Skeletal muscle satellite cell (primary cell): ENCODE results near the gene ZMYM1.

ENCODE experiments used
- H3K27me3 ChIP-seq: 2 replicates; pipeline ENCODE4 v1.7.0; 2013; ENCODE audit warnings: low read length; ENCODE audit not compliant: control insufficient read depth, insufficient read depth
- H3K36me3 ChIP-seq: 2 replicates; pipeline ENCODE4 v1.7.0; 2013; ENCODE audit warnings: mild to moderate bottlenecking, control low read depth, low read length; ENCODE audit not compliant: insufficient read depth
- H3K4me1 ChIP-seq: 2 replicates; pipeline ENCODE4 v1.7.0; 2013; ENCODE audit warnings: low read length; ENCODE audit not compliant: control insufficient read depth, insufficient read depth
- H3K4me2 ChIP-seq: 2 replicates; pipeline ENCODE4 v1.7.0; 2013; ENCODE audit warnings: mild to moderate bottlenecking, low read length
- H3K4me3 ChIP-seq: 2 replicates; pipeline ENCODE4 v1.7.0; 2013; ENCODE audit warnings: low read length
- H3K9ac ChIP-seq: 2 replicates; pipeline ENCODE4 v1.7.0; 2013; ENCODE audit warnings: mild to moderate bottlenecking, low read depth, low read length, moderate library complexity
- H3K9me3 ChIP-seq: replicated peaks from 2 replicates; pipeline ENCODE4 v1.7.0; 2013; ENCODE audit warnings: mild to moderate bottlenecking, control low read depth, low read length

The ZMYM1 gene

GRCh38 chr1:35080171-35080854 lies 1.1 kb downstream of the ZMYM1 start:
- Histone ChIP-seq H3K4me2 (peak overlapping the region; percentile 89), H3K36me3 (peaks cover 3% of the 10 kb centered on the region), H3K27me3 (no peaks in the 10 kb centered on the region), H3K4me1 (peaks cover 15% of the 10 kb centered on the region), H3K4me3 (peak overlapping the region; percentile 88), H3K9me3 (no peaks in the 10 kb centered on the region), H3K9ac (peak overlapping the region; percentile 91)

- H3K27me3 ChIP-seq: no peaks in the 10 kb centered on the region
- no peak overlapping the region for H3K4me3 ChIP-seq
- no peaks in the 10 kb centered on the region for H3K9me3 ChIP-seq
- no peak overlapping the region for H3K9ac ChIP-seq
- H3K36me3 ChIP-seq: peaks cover 3% of the 10 kb centered on the region
- H3K4me1 ChIP-seq: peaks cover 6% of the 10 kb centered on the region
- no peak overlapping the region for H3K4me2 ChIP-seq
Observed at GRCh38 chr1:35085421-35085820, 6.2 kb downstream of the ZMYM1 start.

GRCh38 chr1:35097224-35097623 lies 18.0 kb downstream of the ZMYM1 start:
- Histone ChIP-seq H3K4me1 (no peaks in the 10 kb centered on the region), H3K9me3 (no peaks in the 10 kb centered on the region), H3K36me3 (peaks cover 46% of the 10 kb centered on the region), H3K4me3 (no peak overlapping the region), H3K9ac (no peak overlapping the region), H3K4me2 (no peak overlapping the region), H3K27me3 (no peaks in the 10 kb centered on the region)

GRCh38 chr1:35111106-35111505 lies 31.9 kb downstream of the ZMYM1 start:
- peaks cover 8% of the 10 kb centered on the region for H3K36me3 ChIP-seq
- H3K4me3 ChIP-seq: no peak overlapping the region
- no peaks in the 10 kb centered on the region for H3K9me3 ChIP-seq
- no peaks in the 10 kb centered on the region for H3K27me3 ChIP-seq
- H3K9ac ChIP-seq: no peak overlapping the region
- H3K4me1 ChIP-seq: peaks cover 20% of the 10 kb centered on the region
- no peak overlapping the region for H3K4me2 ChIP-seq

GRCh38 chr1:35112668-35113067 lies 33.5 kb downstream of the ZMYM1 start:
- Histone ChIP-seq H3K4me1 (peaks cover 20% of the 10 kb centered on the region), H3K4me3 (no peak overlapping the region), H3K36me3 (peaks cover 7% of the 10 kb centered on the region), H3K27me3 (no peaks in the 10 kb centered on the region), H3K4me2 (no peak overlapping the region), H3K9ac (no peak overlapping the region), H3K9me3 (no peaks in the 10 kb centered on the region)

GRCh38 chr1:35115459-35116383 lies 36.5 kb downstream of the ZMYM1 start:
- H3K9ac ChIP-seq: no peak overlapping the region
- peak overlapping the region; percentile 47 for H3K4me2 ChIP-seq
- H3K4me1 ChIP-seq: peaks cover 24% of the 10 kb centered on the region
- H3K4me3 ChIP-seq: no peak overlapping the region
- no peaks in the 10 kb centered on the region for H3K27me3 ChIP-seq
- peaks cover 7% of the 10 kb centered on the region for H3K36me3 ChIP-seq
- H3K9me3 ChIP-seq: no peaks in the 10 kb centered on the region

GRCh38 chr1:35120458-35121133 lies 41.4 kb downstream of the ZMYM1 start:
- Histone ChIP-seq H3K27me3 (no peaks in the 10 kb centered on the region), H3K9me3 (no peaks in the 10 kb centered on the region), H3K4me2 (peak overlapping the region; percentile 80), H3K4me1 (peaks cover 10% of the 10 kb centered on the region), H3K9ac (peak overlapping the region; percentile 60), H3K4me3 (peak overlapping the region; percentile 65), H3K36me3 (no peaks in the 10 kb centered on the region)

GRCh38 chr1:35122311-35122710 lies 43.1 kb downstream of the ZMYM1 start:
- no peak overlapping the region for H3K4me3 ChIP-seq
- peaks cover 5% of the 10 kb centered on the region for H3K4me1 ChIP-seq
- H3K4me2 ChIP-seq: no peak overlapping the region
- H3K9ac ChIP-seq: no peak overlapping the region
- no peaks in the 10 kb centered on the region for H3K27me3 ChIP-seq
- no peaks in the 10 kb centered on the region for H3K9me3 ChIP-seq
- no peaks in the 10 kb centered on the region for H3K36me3 ChIP-seq

GRCh38 chr1:35126546-35126945 lies 47.4 kb downstream of the ZMYM1 start:
- H3K4me3 ChIP-seq: no peak overlapping the region
- no peaks in the 10 kb centered on the region for H3K27me3 ChIP-seq
- H3K4me1 ChIP-seq: no peaks in the 10 kb centered on the region
- H3K9me3 ChIP-seq: no peaks in the 10 kb centered on the region
- H3K36me3 ChIP-seq: no peaks in the 10 kb centered on the region
- no peak overlapping the region for H3K4me2 ChIP-seq
- no peak overlapping the region for H3K9ac ChIP-seq

- H3K9ac ChIP-seq: no peak overlapping the region
- H3K9me3 ChIP-seq: no peaks in the 10 kb centered on the region
- no peaks in the 10 kb centered on the region for H3K27me3 ChIP-seq
- no peaks in the 10 kb centered on the region for H3K4me1 ChIP-seq
- H3K4me2 ChIP-seq: no peak overlapping the region
- no peak overlapping the region for H3K4me3 ChIP-seq
- H3K36me3 ChIP-seq: no peaks in the 10 kb centered on the region
Observed at GRCh38 chr1:35129080-35129479, 49.9 kb downstream of the ZMYM1 start.

- Histone ChIP-seq H3K4me2 (no peak overlapping the region), H3K4me1 (no peaks in the 10 kb centered on the region), H3K27me3 (no peaks in the 10 kb centered on the region), H3K36me3 (no peaks in the 10 kb centered on the region), H3K9me3 (no peaks in the 10 kb centered on the region), H3K4me3 (no peak overlapping the region), H3K9ac (no peak overlapping the region)
Observed at GRCh38 chr1:35136780-35137179, 57.6 kb downstream of the ZMYM1 start.
